ENCODE data around the gene CAMTA2. TPM values are rescaled to one million over a fixed set of nuclear protein-coding genes. Genes with fewer than 3 reads are reported as not detected.
A peak's percentile ranks its signal among the peaks of the same experiment; 100 is the strongest.

CAMTA2 gene
- total and polyA plus RNA-seq, 4 donors, result 7.8 to 17.6 (median 12.0) TPM

DNA sequence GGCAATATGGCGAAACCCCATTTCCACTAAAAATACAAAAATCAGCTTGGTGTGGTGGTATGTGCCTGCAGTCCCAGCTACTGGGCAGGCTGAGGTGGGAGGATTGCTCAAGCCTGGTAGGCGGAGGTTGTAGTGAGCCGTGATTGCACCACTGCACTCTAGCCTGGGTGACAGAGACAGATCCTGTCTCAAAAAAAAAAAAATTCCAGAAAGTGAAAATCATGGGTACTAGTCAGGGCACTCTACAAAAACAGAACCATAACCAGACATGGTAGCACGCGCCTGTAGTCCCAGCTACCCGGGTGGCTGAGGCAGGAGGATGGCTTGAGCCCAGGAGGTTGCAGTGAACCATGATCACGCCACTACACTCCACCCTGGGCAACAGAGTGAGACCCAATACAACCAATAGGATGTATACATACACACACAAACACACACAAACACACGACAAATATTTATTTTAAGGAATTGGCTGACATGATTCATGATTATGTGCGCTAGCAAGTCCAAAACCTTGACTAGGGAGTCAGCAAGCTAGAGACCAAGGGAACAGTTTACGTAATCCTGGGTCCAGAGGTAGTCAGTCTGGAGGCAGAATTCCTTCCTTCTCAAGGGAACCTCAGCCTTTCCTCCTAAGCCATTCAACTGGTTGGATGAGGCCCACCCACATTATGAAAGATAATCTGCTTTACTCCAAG, 67.0 kb downstream of the CAMTA2 start:
- H3K4me1 ChIP-seq (ENCODE audit: control insufficient read depth in 4 of 4, insufficient read depth in 4 of 4, low read length in 3 of 4), result peaks cover 3 to 22% (median 15%) of the 10 kb centered on the region in 4 donors
- TF ChIP-seq YY1 (IDR thresholded peaks at IDR 0.05), result peak; percentile 86
- TF ChIP-seq EGR1 (IDR thresholded peaks at IDR 0.05; ENCODE audit: low read depth in 2 of 2), result no peak
- TF ChIP-seq RXRA (IDR thresholded peaks at IDR 0.05), result peak in 1 of 2 donors; percentile 43
- peak; percentile 57 for TF ChIP-seq TAF1 (conservative IDR thresholded peaks at IDR 0.05)
- peak; percentile 79 for TF ChIP-seq SP1 (IDR thresholded peaks at IDR 0.05)
- no peak for TF ChIP-seq NR2F2 (IDR thresholded peaks at IDR 0.05)
- TF ChIP-seq GABPA (IDR thresholded peaks at IDR 0.05 in 1 of 2, conservative IDR thresholded peaks at IDR 0.05 in 1 of 2), result peak in 1 of 2 donors; percentile 47
- TF ChIP-seq, protein P1, sequence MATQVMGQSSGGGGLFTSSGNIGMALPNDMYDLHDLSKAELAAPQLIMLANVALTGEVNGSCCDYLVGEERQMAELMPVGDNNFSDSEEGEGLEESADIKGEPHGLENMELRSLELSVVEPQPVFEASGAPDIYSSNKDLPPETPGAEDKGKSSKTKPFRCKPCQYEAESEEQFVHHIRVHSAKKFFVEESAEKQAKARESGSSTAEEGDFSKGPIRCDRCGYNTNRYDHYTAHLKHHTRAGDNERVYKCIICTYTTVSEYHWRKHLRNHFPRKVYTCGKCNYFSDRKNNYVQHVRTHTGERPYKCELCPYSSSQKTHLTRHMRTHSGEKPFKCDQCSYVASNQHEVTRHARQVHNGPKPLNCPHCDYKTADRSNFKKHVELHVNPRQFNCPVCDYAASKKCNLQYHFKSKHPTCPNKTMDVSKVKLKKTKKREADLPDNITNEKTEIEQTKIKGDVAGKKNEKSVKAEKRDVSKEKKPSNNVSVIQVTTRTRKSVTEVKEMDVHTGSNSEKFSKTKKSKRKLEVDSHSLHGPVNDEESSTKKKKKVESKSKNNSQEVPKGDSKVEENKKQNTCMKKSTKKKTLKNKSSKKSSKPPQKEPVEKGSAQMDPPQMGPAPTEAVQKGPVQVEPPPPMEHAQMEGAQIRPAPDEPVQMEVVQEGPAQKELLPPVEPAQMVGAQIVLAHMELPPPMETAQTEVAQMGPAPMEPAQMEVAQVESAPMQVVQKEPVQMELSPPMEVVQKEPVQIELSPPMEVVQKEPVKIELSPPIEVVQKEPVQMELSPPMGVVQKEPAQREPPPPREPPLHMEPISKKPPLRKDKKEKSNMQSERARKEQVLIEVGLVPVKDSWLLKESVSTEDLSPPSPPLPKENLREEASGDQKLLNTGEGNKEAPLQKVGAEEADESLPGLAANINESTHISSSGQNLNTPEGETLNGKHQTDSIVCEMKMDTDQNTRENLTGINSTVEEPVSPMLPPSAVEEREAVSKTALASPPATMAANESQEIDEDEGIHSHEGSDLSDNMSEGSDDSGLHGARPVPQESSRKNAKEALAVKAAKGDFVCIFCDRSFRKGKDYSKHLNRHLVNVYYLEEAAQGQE (IDR thresholded peaks at IDR 0.05), result peak; percentile 29
- TF ChIP-seq, protein P2, sequence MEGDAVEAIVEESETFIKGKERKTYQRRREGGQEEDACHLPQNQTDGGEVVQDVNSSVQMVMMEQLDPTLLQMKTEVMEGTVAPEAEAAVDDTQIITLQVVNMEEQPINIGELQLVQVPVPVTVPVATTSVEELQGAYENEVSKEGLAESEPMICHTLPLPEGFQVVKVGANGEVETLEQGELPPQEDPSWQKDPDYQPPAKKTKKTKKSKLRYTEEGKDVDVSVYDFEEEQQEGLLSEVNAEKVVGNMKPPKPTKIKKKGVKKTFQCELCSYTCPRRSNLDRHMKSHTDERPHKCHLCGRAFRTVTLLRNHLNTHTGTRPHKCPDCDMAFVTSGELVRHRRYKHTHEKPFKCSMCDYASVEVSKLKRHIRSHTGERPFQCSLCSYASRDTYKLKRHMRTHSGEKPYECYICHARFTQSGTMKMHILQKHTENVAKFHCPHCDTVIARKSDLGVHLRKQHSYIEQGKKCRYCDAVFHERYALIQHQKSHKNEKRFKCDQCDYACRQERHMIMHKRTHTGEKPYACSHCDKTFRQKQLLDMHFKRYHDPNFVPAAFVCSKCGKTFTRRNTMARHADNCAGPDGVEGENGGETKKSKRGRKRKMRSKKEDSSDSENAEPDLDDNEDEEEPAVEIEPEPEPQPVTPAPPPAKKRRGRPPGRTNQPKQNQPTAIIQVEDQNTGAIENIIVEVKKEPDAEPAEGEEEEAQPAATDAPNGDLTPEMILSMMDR (IDR thresholded peaks at IDR 0.05; ENCODE audit: low read depth, low read length, missing input control), result no peak
- TF ChIP-seq, protein P3, sequence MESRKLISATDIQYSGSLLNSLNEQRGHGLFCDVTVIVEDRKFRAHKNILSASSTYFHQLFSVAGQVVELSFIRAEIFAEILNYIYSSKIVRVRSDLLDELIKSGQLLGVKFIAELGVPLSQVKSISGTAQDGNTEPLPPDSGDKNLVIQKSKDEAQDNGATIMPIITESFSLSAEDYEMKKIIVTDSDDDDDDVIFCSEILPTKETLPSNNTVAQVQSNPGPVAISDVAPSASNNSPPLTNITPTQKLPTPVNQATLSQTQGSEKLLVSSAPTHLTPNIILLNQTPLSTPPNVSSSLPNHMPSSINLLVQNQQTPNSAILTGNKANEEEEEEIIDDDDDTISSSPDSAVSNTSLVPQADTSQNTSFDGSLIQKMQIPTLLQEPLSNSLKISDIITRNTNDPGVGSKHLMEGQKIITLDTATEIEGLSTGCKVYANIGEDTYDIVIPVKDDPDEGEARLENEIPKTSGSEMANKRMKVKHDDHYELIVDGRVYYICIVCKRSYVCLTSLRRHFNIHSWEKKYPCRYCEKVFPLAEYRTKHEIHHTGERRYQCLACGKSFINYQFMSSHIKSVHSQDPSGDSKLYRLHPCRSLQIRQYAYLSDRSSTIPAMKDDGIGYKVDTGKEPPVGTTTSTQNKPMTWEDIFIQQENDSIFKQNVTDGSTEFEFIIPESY (IDR thresholded peaks at IDR 0.05), result peak; percentile 74
- TF ChIP-seq, protein P4, sequence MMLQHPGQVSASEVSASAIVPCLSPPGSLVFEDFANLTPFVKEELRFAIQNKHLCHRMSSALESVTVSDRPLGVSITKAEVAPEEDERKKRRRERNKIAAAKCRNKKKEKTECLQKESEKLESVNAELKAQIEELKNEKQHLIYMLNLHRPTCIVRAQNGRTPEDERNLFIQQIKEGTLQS (IDR thresholded peaks at IDR 0.05), result no peak
- peak; percentile 58 to 81 for TF ChIP-seq HNF4A (conservative IDR thresholded peaks at IDR 0.05)
- no peak for TF ChIP-seq FOXA1 (IDR thresholded peaks at IDR 0.05)
- no peak for TF ChIP-seq HNF4G (IDR thresholded peaks at IDR 0.05)
- peak; percentile 31 for TF ChIP-seq FOXA2 (IDR thresholded peaks at IDR 0.05)
- TF ChIP-seq JUND (IDR thresholded peaks at IDR 0.05), result peak; percentile 45 to 57
- TF ChIP-seq RAD21 (IDR thresholded peaks at IDR 0.05), result peak in 1 of 2 donors; percentile 16
- TF ChIP-seq, protein P5, sequence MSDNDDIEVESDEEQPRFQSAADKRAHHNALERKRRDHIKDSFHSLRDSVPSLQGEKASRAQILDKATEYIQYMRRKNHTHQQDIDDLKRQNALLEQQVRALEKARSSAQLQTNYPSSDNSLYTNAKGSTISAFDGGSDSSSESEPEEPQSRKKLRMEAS (IDR thresholded peaks at IDR 0.05), result no peak
- H3K36me3 ChIP-seq (ENCODE audit: control insufficient read depth in 4 of 4, insufficient read depth in 3 of 4, low read depth in 1 of 4, low read length in 3 of 4), result no peaks in the 10 kb centered on the region
- H3K9ac ChIP-seq (ENCODE audit: low read depth in 1 of 2, low read length in 2 of 2), result peak overlapping the region in 1 of 2 donors; percentile 1
- no peaks in the 10 kb centered on the region for H3K27me3 ChIP-seq (ENCODE audit: control insufficient read depth in 4 of 4, insufficient read depth in 4 of 4, low read length in 3 of 4)
- no peaks in the 10 kb centered on the region for H3K9me3 ChIP-seq (ENCODE audit: control insufficient read depth in 4 of 4, low read length in 3 of 4)
- no peak for DNase-seq (ENCODE audit: low spot score)
- H3K27ac ChIP-seq (ENCODE audit: low read depth in 1 of 2, low read length in 2 of 2), result peak overlapping the region; percentile 92 to 95
- WGBS, result 32% methylated on average over 10 of the region's 10 CpGs
- H3K4me3 ChIP-seq (ENCODE audit: low read depth in 1 of 3, low read length in 3 of 3), result no peak overlapping the region

All from liver (tissue), 9 donors.